ENCODE results near the gene MCC. TPM values are rescaled to one million over a fixed set of nuclear protein-coding genes. Genes with fewer than 3 reads are reported as not detected.

The MCC gene
- total RNA-seq, 1 donor from 2014 or later, result 2.5 TPM

GRCh38 chr5:113270086-113270485 is 218.2 kb downstream of the MCC start:
- Histone ChIP-seq H3K79me2 (ENCODE audit: low read depth) (peaks cover 6% of the 10 kb centered on the region), H3K4me3 (no peak overlapping the region), H3K4me2 (no peak overlapping the region), H3F3A (ENCODE audit: low read depth) (peaks cover 46% of the 10 kb centered on the region), H3K27ac (no peak overlapping the region), H3K4me1 (peaks cover 64% of the 10 kb centered on the region), H3K27me3 (no peaks in the 10 kb centered on the region), H4K20me1 (ENCODE audit: low read depth) (peaks cover under 1% of the 10 kb centered on the region), H3K9ac (no peak overlapping the region), H2AFZ (replicated peaks) (no peak overlapping the region), H3K9me3 (ENCODE audit: low read depth) (no peaks in the 10 kb centered on the region), H3K36me3 (no peaks in the 10 kb centered on the region)
- peaks cover 38% of the 10 kb centered on the region for H3K4me1 Mint-ChIP-seq
- TF ChIP-seq EZH2phosphoT487 (IDR thresholded peaks at IDR 0.05), result no peak
- TF ChIP-seq EZH2 (IDR thresholded peaks at IDR 0.05), result no peak
- TF ChIP-seq CTCF (IDR thresholded peaks at IDR 0.05), result no peak
- H3K4me3 Mint-ChIP-seq, result no peak overlapping the region
- no peaks in the 10 kb centered on the region for H3K36me3 Mint-ChIP-seq
- H3K9me3 Mint-ChIP-seq, result peaks cover 3% of the 10 kb centered on the region
- no peak overlapping the region for H3K27ac Mint-ChIP-seq
- H3K27me3 Mint-ChIP-seq (ENCODE audit: insufficient read depth, low read depth), result no peaks in the 10 kb centered on the region
- no peak for DNase-seq (ENCODE audit: low spot score)

- Mint-ChIP-seq H3K36me3 (no peaks in the 10 kb centered on the region), H3K4me1 (peaks cover 32% of the 10 kb centered on the region), H3K27me3 (ENCODE audit: insufficient read depth, low read depth) (no peaks in the 10 kb centered on the region), H3K27ac (no peak overlapping the region), H3K4me3 (no peak overlapping the region), H3K9me3 (peaks cover 3% of the 10 kb centered on the region)
- no peak overlapping the region for H3K4me3 ChIP-seq
- no peak overlapping the region for H3K27ac ChIP-seq
- H3K4me2 ChIP-seq, result peak overlapping the region; percentile 42
- TF ChIP-seq CTCF (IDR thresholded peaks at IDR 0.05) (no peak), EZH2 (IDR thresholded peaks at IDR 0.05) (no peak), EZH2phosphoT487 (IDR thresholded peaks at IDR 0.05) (no peak)
- H3K36me3 ChIP-seq, result no peaks in the 10 kb centered on the region
- no peak overlapping the region for H2AFZ ChIP-seq (replicated peaks)
- no peaks in the 10 kb centered on the region for H4K20me1 ChIP-seq (ENCODE audit: low read depth)
- peaks cover 57% of the 10 kb centered on the region for H3K4me1 ChIP-seq
- H3K9ac ChIP-seq, result no peak overlapping the region
- no peaks in the 10 kb centered on the region for H3K27me3 ChIP-seq
- peak; percentile 12 for DNase-seq (ENCODE audit: low spot score)
- H3K79me2 ChIP-seq (ENCODE audit: low read depth), result peaks cover 6% of the 10 kb centered on the region
- peaks cover 38% of the 10 kb centered on the region for H3F3A ChIP-seq (ENCODE audit: low read depth)
- H3K9me3 ChIP-seq (ENCODE audit: low read depth), result no peaks in the 10 kb centered on the region
These were observed 218.9 kb downstream of the MCC start for GRCh38 chr5:113269023-113269997.

- peaks cover 29% of the 10 kb centered on the region for H3K4me1 Mint-ChIP-seq
- H3K9ac ChIP-seq, result no peak overlapping the region
- no peaks in the 10 kb centered on the region for H3K36me3 Mint-ChIP-seq
- no peaks in the 10 kb centered on the region for H3K36me3 ChIP-seq
- no peaks in the 10 kb centered on the region for H3K27me3 Mint-ChIP-seq (ENCODE audit: insufficient read depth, low read depth)
- H4K20me1 ChIP-seq (ENCODE audit: low read depth), result no peaks in the 10 kb centered on the region
- H3K4me1 ChIP-seq, result peaks cover 55% of the 10 kb centered on the region
- H3K27ac Mint-ChIP-seq, result no peak overlapping the region
- H3K9me3 Mint-ChIP-seq, result peaks cover 3% of the 10 kb centered on the region
- no peak for DNase-seq (ENCODE audit: low spot score)
- no peaks in the 10 kb centered on the region for H3K27me3 ChIP-seq
- H3F3A ChIP-seq (ENCODE audit: low read depth), result peaks cover 36% of the 10 kb centered on the region
- no peak overlapping the region for H3K4me3 ChIP-seq
- H2AFZ ChIP-seq (replicated peaks), result no peak overlapping the region
- no peak overlapping the region for H3K4me2 ChIP-seq
- TF ChIP-seq CTCF (IDR thresholded peaks at IDR 0.05) (no peak), EZH2phosphoT487 (IDR thresholded peaks at IDR 0.05) (no peak), EZH2 (IDR thresholded peaks at IDR 0.05) (no peak)
- H3K4me3 Mint-ChIP-seq, result no peak overlapping the region
- H3K27ac ChIP-seq, result no peak overlapping the region
- no peaks in the 10 kb centered on the region for H3K9me3 ChIP-seq (ENCODE audit: low read depth)
- peaks cover 6% of the 10 kb centered on the region for H3K79me2 ChIP-seq (ENCODE audit: low read depth)
These were observed 220.0 kb downstream of the MCC start for GRCh38 chr5:113268232-113268631.
